AG04450 (cell line): ENCODE results near the gene SLC27A5. TPM values are rescaled to one million over a fixed set of nuclear protein-coding genes. Genes with fewer than 3 reads are reported as not detected.
A peak's percentile ranks its signal among the peaks of the same experiment; 100 is the strongest.

Experiments
- CTCF ChIA-PET: fragments of 300-600, 350-600 bp; formaldehyde crosslinking; extraction: SDS; loops from one replicate; lab custom pipeline; 2022; ENCODE audit warnings: antibody characterized with exemption, inconsistent platforms; lab: Charles Lee
- POLR2A ChIA-PET: fragments of 350-600 bp; formaldehyde crosslinking; extraction: SDS; loops from one replicate; lab custom pipeline; 2021; ENCODE audit warnings: antibody characterized with exemption, inconsistent platforms; lab: Yijun Ruan, JAX
- DNase-seq: peaks from one replicate; pipeline ENCODE4 v3.0.0-alpha.2; 2011; ENCODE audit warnings: low read depth, low spot score
- H3K27ac ChIP-seq: one replicate; pipeline ENCODE4 v1.5.1; 2012; ENCODE audit warnings: low read depth, low read length, control low read depth
- H3K27me3 ChIP-seq: one replicate; pipeline ENCODE4 v1.6.0; 2012; ENCODE audit warnings: low read length; ENCODE audit not compliant: control insufficient read depth, insufficient read depth
- H3K4me3 ChIP-seq: 2 replicates; pipeline ENCODE4 v1.5.1; 2011; ENCODE audit warnings: mild to moderate bottlenecking, low read depth, low read length, control low read depth
- H3K9me3 ChIP-seq: 2 replicates; pipeline ENCODE4 v1.5.1; 2012; ENCODE audit warnings: low read length; ENCODE audit not compliant: control insufficient read depth, insufficient read depth
- polyA plus RNA-seq: library from polyadenylated mRNA; depleted of rRNA; stranded (reverse); fragments of >200 nt; gene quantifications from 2 replicates; pipeline ENCODE4 v1.2.3, GENCODE V29; 2011
- TF ChIP-seq, protein P1 (sequence below): IDR thresholded peaks from 2 replicates; pipeline ENCODE4 v1.5.1; 2011; ENCODE audit warnings: low read depth, low read length, control low read depth, inconsistent platforms

The SLC27A5 gene
- polyA plus RNA-seq, 1 experiment = 7.4 TPM

DNA sequence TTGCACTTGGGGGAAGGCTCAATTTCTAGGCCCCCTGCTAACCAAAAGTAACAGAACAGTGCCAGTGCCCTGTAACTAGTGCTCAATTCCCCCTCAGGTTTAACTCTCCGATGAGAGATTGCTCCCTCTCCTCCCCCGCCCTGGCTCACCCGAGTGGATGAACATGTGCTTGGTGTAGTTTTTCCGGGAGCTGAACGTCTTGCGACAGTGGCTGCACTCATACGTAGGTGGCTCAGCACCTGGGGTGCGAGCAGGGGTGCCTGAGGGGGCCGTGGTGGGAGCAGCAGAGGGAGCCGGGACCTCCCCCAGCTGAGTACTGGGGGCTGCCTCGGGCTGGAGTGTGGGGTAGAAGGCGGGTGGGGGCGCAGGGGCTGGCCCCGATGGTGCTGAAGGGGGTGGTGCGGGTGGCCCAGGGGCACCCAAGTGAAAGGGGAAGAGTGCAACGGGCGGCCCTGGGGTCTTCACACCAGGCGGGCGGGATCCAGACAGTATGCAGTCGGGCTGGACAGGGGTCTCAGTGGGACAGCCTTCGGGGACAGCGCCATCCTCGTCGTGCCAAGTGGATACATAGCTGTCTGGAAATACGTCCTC is 4.5 kb upstream of the SLC27A5 start:
- H3K27me3 ChIP-seq = no peaks in the 10 kb centered on the region
- H3K27ac ChIP-seq = no peak overlapping the region
- no peak overlapping the region for H3K4me3 ChIP-seq
- ChIA-PET CTCF (interaction anchor here (0.8 kb wide), 1 partner anchor 65 kb away, joined by 3 read pairs; no protein-coding TSS in a partner anchor), POLR2A (no interaction called here)
- no peak for DNase-seq
- H3K9me3 ChIP-seq = no peaks in the 10 kb centered on the region; the same call in 1 of the 2 replicates
- TF ChIP-seq, protein P1, sequence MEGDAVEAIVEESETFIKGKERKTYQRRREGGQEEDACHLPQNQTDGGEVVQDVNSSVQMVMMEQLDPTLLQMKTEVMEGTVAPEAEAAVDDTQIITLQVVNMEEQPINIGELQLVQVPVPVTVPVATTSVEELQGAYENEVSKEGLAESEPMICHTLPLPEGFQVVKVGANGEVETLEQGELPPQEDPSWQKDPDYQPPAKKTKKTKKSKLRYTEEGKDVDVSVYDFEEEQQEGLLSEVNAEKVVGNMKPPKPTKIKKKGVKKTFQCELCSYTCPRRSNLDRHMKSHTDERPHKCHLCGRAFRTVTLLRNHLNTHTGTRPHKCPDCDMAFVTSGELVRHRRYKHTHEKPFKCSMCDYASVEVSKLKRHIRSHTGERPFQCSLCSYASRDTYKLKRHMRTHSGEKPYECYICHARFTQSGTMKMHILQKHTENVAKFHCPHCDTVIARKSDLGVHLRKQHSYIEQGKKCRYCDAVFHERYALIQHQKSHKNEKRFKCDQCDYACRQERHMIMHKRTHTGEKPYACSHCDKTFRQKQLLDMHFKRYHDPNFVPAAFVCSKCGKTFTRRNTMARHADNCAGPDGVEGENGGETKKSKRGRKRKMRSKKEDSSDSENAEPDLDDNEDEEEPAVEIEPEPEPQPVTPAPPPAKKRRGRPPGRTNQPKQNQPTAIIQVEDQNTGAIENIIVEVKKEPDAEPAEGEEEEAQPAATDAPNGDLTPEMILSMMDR = no peak

DNA sequence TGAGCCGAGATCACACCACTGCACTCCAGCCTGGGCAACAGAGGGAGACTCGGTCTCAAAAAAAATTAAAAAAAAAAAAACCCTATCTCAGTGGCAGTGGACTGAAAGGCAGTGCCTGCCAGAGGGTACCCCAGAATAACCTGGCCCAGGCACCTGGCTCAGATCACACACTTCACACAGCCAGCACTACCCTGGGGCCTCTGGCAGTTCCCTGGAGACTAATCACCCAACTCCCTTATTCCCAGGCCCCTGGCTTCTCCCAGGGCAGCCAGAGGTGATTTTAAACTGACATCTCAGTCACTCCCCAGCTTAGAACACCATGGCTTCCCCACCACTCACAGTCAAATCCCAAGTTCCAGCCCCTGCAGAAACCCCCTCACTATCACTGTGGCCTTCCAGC is 3.5 kb upstream of the SLC27A5 start:
- POLR2A ChIA-PET = no interaction called here

GRCh38 chr19:58514564-58515022 is 2.8 kb upstream of the SLC27A5 start:
- ChIA-PET POLR2A (interaction anchor here (1.0 kb wide), 1 partner anchor 29 kb away, joined by 3 read pairs; the partner anchor contains the start of gene TRIM28), CTCF (interaction anchor here (0.7 to 1.2 kb wide), 4 partner anchors 14 to 66 kb away, joined by 3 to 8 read pairs (median 4); partner anchors contain the start of gene CHMP2A)
- TF ChIP-seq, protein P1 = no peak
- Histone ChIP-seq H3K27me3 (no peaks in the 10 kb centered on the region), H3K9me3 (no peaks in the 10 kb centered on the region; the same call in 1 of the 2 replicates), H3K4me3 (peak overlapping the region; percentile 38), H3K27ac (no peak overlapping the region)
- DNase-seq = no peak

More for the DNA sequence above, 3.5 kb upstream of the SLC27A5 start:
- Histone ChIP-seq H3K27ac (no peak overlapping the region), H3K4me3 (no peak overlapping the region), H3K27me3 (no peaks in the 10 kb centered on the region), H3K9me3 (no peaks in the 10 kb centered on the region; the same call in 1 of the 2 replicates)
- CTCF ChIA-PET = no interaction called here
- TF ChIP-seq, protein P1 = no peak
- no peak for DNase-seq

DNA sequence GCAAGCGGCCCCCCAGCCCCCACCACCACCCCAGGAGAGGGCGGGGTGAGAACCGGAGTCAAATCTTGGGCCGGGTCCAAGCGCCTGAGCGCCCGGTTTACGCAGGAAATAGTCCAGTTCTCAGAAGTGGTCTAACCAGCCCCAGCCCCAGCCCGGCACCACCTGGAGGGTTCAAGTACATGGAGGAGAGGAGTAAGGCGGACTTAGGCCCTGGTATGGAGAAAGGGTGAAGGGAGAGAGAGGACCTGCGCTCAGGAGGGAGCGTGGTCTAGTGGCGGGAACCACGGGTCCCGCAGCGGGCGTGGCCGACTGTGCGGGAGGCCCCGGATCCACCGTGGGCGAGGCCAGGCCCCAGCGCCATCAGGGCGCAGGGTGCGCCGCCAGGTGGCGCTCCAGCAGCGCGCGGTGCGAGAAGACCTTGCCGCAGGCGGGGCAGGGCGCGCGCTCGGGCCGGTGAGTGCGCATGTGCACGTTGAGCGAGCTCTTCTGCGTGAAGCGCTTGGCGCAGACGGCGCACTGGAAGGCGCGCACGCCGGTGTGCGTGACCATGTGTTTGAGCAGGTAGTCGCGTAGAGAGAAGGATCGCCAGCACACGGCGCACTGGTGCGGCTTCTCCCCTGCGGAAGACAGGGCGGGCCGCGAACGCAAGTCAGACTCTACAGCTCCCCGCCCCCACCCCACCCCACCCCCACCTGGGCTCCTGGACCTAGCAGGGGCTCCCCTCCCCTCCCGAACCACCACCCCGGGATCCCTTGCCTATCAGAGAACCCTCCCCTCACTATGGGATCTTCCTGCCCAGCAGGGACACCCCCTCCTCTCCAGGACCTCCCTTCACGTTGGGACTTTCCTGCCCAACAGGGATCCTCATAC is 2.1 kb upstream of the SLC27A5 start:
- CTCF ChIA-PET = interaction anchor here (0.7 to 1.2 kb wide), 4 partner anchors 14 to 67 kb away, joined by 3 to 8 read pairs (median 4); partner anchors contain the start of gene CHMP2A
- POLR2A ChIA-PET = interaction anchor here (1.0 kb wide), 1 partner anchor 30 kb away, joined by 3 read pairs; the partner anchor contains the start of gene TRIM28
- TF ChIP-seq, protein P1 = peak; percentile 59
- Histone ChIP-seq H3K27me3 (no peaks in the 10 kb centered on the region), H3K27ac (no peak overlapping the region), H3K4me3 (peak overlapping the region; percentile 49), H3K9me3 (no peaks in the 10 kb centered on the region; the same call in 1 of the 2 replicates)
- no peak for DNase-seq
